CD4-positive, alpha-beta T cell (primary cell): ENCODE data around the gene TBXT. TPM values are rescaled to one million over a fixed set of nuclear protein-coding genes. Genes with fewer than 3 reads are reported as not detected.
A peak's percentile ranks its signal among the peaks of the same experiment; 100 is the strongest.

Experiments
- ATAC-seq: fragments of 200-7000 bp; cut with Tn5 transposase; one replicate; pipeline ENCODE4 v1.10.0; 2022; ENCODE audit warnings: mild to moderate bottlenecking; ENCODE audit not compliant: poor library complexity
- CTCF ChIA-PET: fragments of 350-600 bp; sonication (Branson Sonifier 250); formaldehyde crosslinking; loops from one replicate; lab custom pipeline; 2021; ENCODE audit warnings: antibody characterized with exemption, inconsistent platforms; lab: Charles Lee
- POLR2A ChIA-PET: fragments of 350-600 bp; sonication (Branson Sonifier 250); formaldehyde crosslinking; loops from one replicate; lab custom pipeline; 2021; ENCODE audit warnings: antibody characterized with exemption, inconsistent platforms; lab: Charles Lee
- DNase-seq, 14 experiments: peaks; one replicate each; pipeline ENCODE4 v3.0.0-alpha.2; 2013 to 2020; ENCODE audit warnings: mixed read lengths in 2 of 14
- H3K27ac ChIP-seq, 2 donors: one replicate each; pipeline versions ENCODE4 v1.5.1 to v1.7.0; 2013; ENCODE audit warnings: low read length in 2 of 2, low read depth in 1 of 2, mild to moderate bottlenecking in 1 of 2
- H3K27me3 ChIP-seq, 2 experiments: 1 replicate in 1 of 2; 2 replicates in 1 of 2; pipeline versions ENCODE4 v1.6.1 to v1.7.0; 2013; ENCODE audit warnings: low read length in 2 of 2, control low read depth in 1 of 2, mild to moderate bottlenecking in 1 of 2, moderate library complexity in 1 of 2; ENCODE audit not compliant: insufficient read depth in 2 of 2, control insufficient read depth in 1 of 2
- H3K36me3 ChIP-seq: one replicate; pipeline ENCODE4 v1.6.1; 2013; ENCODE audit warnings: low read length, control low read depth; ENCODE audit not compliant: insufficient read depth
- H3K4me1 ChIP-seq: one replicate; pipeline ENCODE4 v1.6.1; 2013; ENCODE audit warnings: low read length, control low read depth; ENCODE audit not compliant: insufficient read depth
- H3K4me3 ChIP-seq: one replicate; pipeline ENCODE4 v1.5.1; 2013; ENCODE audit warnings: mild to moderate bottlenecking, low read length, moderate library complexity
- H3K9me3 ChIP-seq, 2 experiments: 1 replicate in 1 of 2; 2 replicates in 1 of 2; pipeline versions ENCODE4 v1.6.1 to v1.7.0; 2013; ENCODE audit warnings: low read length in 2 of 2, mild to moderate bottlenecking in 2 of 2, control low read depth in 1 of 2, moderate library complexity in 1 of 2; ENCODE audit not compliant: control insufficient read depth in 1 of 2, insufficient read depth in 1 of 2
- H3K27ac Mint-ChIP-seq: one replicate; pipeline ENCODE4 v1.8.0; 2020; ENCODE audit warnings: mixed read lengths
- H3K27me3 Mint-ChIP-seq: one replicate; pipeline ENCODE4 v1.8.0; 2021; ENCODE audit warnings: mixed read lengths
- H3K36me3 Mint-ChIP-seq: one replicate; pipeline ENCODE4 v1.8.0; 2021; ENCODE audit warnings: low read depth, mixed read lengths
- H3K4me1 Mint-ChIP-seq: one replicate; pipeline ENCODE4 v1.8.0; 2021; ENCODE audit warnings: low read depth, mixed read lengths
- H3K4me3 Mint-ChIP-seq: one replicate; pipeline ENCODE4 v1.8.0; 2020; ENCODE audit warnings: mild to moderate bottlenecking, mixed read lengths
- H3K9me3 Mint-ChIP-seq: one replicate; pipeline ENCODE4 v1.8.0; 2020; ENCODE audit warnings: mixed read lengths
- intact Hi-C, 2 experiments: fragments of 100-400 bp; cut with DNase I in 1 of 2; cut with micrococcal nuclease in 1 of 2; formaldehyde crosslinking; loops; one replicate each; pipeline versions ENCODE4 v1.15.1 to v1.9.0; 2023 to 2025; cut with DNase I, micrococcal nuclease
- total RNA-seq, 174 experiments: library from RNA in 2 of 174; stranded (reverse) in 2 of 174; gene quantifications; one replicate each; pipeline ENCODE4 v1.2.3 and lab custom pipeline; 2021 to 2026
- TF ChIP-seq, protein P1 (sequence below): fragments of 200-600 bp; IDR thresholded peaks from one replicate; pipeline ENCODE4 v1.8.0; 2022; ENCODE audit warnings: antibody characterized with exemption, mild to moderate bottlenecking

The TBXT gene
- total RNA-seq, 2 experiments from 2014 or later: not detected

DNA sequence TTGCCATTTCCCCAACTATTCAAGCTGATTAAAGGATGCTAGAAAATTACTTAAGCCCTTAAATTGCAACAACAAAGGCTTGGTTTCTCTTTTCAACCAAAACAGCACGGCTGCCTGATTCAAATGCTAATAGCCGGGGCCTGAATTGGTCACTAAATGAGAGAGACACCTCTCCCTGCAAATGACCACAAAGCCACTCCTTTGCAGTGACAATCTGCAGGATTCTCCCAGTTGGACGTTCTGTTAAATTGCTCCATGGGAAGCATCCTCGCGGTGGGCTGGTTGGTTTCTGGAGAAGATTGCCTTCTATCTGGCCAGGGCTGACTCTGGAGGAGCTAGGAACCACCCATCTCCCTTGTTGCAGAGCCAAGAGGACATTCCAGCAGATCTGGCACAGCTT lies 29.7 kb upstream of the TBXT start:
- TF ChIP-seq, protein P1, sequence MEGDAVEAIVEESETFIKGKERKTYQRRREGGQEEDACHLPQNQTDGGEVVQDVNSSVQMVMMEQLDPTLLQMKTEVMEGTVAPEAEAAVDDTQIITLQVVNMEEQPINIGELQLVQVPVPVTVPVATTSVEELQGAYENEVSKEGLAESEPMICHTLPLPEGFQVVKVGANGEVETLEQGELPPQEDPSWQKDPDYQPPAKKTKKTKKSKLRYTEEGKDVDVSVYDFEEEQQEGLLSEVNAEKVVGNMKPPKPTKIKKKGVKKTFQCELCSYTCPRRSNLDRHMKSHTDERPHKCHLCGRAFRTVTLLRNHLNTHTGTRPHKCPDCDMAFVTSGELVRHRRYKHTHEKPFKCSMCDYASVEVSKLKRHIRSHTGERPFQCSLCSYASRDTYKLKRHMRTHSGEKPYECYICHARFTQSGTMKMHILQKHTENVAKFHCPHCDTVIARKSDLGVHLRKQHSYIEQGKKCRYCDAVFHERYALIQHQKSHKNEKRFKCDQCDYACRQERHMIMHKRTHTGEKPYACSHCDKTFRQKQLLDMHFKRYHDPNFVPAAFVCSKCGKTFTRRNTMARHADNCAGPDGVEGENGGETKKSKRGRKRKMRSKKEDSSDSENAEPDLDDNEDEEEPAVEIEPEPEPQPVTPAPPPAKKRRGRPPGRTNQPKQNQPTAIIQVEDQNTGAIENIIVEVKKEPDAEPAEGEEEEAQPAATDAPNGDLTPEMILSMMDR: no peak
- Mint-ChIP-seq H3K27me3 (peaks cover 10% of the 10 kb centered on the region), H3K9me3 (no peaks in the 10 kb centered on the region), H3K36me3 (no peaks in the 10 kb centered on the region), H3K27ac (no peak overlapping the region), H3K4me3 (no peak overlapping the region), H3K4me1 (no peaks in the 10 kb centered on the region)
- ChIA-PET CTCF (no interaction called here), POLR2A (no interaction called here)
- intact Hi-C loops: no loop called here
- Histone ChIP-seq H3K9me3 (no peaks in the 10 kb centered on the region), H3K27ac (no peak overlapping the region), H3K36me3 (no peaks in the 10 kb centered on the region), H3K27me3 (peaks cover 0 to 4% of the 10 kb centered on the region in 2 experiments), H3K4me1 (no peaks in the 10 kb centered on the region), H3K4me3 (no peak overlapping the region)
- DNase-seq (no peak), ATAC-seq (no peak)

DNA sequence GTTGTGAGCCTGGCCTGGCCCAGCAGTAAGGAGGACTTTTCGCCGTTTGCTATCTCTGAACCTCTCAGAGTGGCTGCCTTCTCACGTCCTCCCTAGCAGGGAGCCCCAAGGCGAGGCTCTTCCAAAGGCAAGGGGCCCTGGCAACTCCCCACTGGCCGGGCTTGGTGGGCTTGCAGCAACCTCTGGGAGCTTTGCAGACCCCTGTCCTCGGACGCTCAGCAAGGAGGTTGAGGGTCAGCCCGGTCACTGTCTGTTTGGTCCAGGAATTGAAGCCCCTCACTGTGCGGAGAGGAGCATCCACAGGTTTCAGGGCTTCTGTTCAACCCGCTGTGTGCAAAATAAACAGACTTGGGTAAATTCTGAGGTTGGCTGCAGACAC lies 28.2 kb upstream of the TBXT start:
- Histone ChIP-seq H3K36me3 (no peaks in the 10 kb centered on the region), H3K9me3 (no peaks in the 10 kb centered on the region), H3K27ac (no peak overlapping the region), H3K27me3 (no peaks in the 10 kb centered on the region), H3K4me3 (no peak overlapping the region), H3K4me1 (no peaks in the 10 kb centered on the region)
- no peaks in the 10 kb centered on the region for H3K36me3 Mint-ChIP-seq
- no peaks in the 10 kb centered on the region for H3K4me1 Mint-ChIP-seq
- H3K27me3 Mint-ChIP-seq: peaks cover 12% of the 10 kb centered on the region
- ChIA-PET CTCF (no interaction called here), POLR2A (no interaction called here)
- ATAC-seq: no peak
- H3K27ac Mint-ChIP-seq: no peak overlapping the region
- no peaks in the 10 kb centered on the region for H3K9me3 Mint-ChIP-seq
- DNase-seq: no peak
- no peak overlapping the region for H3K4me3 Mint-ChIP-seq
- TF ChIP-seq, protein P1: no peak
- intact Hi-C loops: no loop called here

DNA sequence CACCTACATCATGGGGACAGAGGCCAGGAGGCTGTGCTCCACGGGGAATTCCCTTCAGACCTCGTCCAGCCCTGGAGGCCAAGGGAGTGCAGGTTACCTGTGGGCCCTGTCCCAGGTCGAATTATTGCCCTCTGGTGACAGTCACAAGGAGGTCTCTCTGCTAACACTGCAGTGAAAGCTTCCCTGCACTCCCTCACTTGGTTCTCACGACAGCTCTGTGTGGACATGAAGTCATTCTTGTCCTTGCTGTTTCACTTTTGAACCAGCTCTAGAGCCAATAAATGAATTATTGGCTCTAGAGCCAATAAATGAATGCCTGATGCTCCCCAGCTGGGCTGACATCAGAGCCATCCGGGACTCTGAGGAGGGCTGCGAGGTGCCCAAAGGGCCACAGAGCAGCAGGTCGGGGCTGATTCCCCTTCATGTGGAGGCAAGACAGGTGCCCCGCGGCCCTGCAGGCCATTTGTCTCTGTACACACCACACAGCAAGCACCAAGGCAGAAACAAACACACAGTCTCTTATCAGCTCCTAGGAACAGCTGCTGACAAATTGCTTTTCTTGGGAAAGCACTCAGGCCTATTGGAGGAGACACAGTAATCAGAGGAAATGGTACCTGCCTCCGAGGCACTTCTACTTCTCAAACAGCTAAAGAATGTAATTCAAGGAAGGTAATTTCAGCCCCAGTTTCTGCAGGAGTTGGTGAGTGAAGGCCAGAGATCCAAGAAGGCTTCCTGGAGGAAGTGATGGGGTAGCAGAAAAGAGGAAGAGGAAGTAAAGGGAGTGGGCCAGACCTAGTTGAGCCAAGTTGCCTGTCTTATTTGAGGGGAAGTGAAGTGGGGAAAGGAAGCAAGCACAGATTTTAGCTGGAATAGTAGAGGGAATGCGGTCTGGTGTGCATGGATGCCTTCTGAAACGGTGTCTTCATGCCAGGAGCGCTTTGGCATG lies 27.5 kb upstream of the TBXT start:
- intact Hi-C loops: no loop called here
- no peak overlapping the region for H3K27ac Mint-ChIP-seq
- H3K9me3 ChIP-seq: no peaks in the 10 kb centered on the region
- H3K4me1 ChIP-seq: no peaks in the 10 kb centered on the region
- H3K4me3 Mint-ChIP-seq: no peak overlapping the region
- H3K4me1 Mint-ChIP-seq: no peaks in the 10 kb centered on the region
- no peaks in the 10 kb centered on the region for H3K36me3 ChIP-seq
- H3K27me3 ChIP-seq: no peaks in the 10 kb centered on the region
- ChIA-PET CTCF (no interaction called here), POLR2A (no interaction called here)
- TF ChIP-seq, protein P1: no peak
- ATAC-seq: no peak
- H3K4me3 ChIP-seq: no peak overlapping the region
- peaks cover 12% of the 10 kb centered on the region for H3K27me3 Mint-ChIP-seq
- no peak overlapping the region for H3K27ac ChIP-seq
- no peaks in the 10 kb centered on the region for H3K9me3 Mint-ChIP-seq
- no peaks in the 10 kb centered on the region for H3K36me3 Mint-ChIP-seq
- peak in 1 of 14 experiments; percentile 15 for DNase-seq
